ENCODE data around the gene CD69. TPM values are rescaled to one million over a fixed set of nuclear protein-coding genes. Genes with fewer than 3 reads are reported as not detected.

Gene CD69
- total and polyA plus RNA-seq, 12 donors: 0.39 to 4.6 (median 1.5) TPM; not detected in 1

DNA sequence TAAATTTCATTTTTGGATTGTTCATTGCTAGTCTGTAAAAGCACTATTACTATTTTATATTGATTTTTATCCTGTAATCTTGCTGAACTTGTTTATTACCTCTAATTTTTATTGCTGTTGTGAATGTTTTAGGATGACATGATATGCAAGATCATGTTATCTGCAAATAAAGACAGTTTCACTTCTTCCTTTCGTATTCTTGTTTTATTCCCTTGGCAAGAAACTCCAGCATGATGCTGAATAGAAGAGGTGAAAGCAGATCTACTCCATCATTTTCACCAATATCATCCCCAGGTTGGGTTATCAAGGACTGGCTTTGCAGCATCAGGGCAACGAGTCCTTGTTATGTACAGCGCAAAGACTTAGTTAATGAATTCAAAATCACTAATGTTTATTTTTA, 25.1 kb downstream of the CD69 start:
- Histone ChIP-seq H3K27me3 (no peaks in the 10 kb centered on the region), H3K4me3 (no peak overlapping the region), H3K36me3 (replicated peaks in 1 of 2) (no peaks in the 10 kb centered on the region), H3K9me3 (replicated peaks in 1 of 3) (no peaks in the 10 kb centered on the region), H3K27ac (no peak overlapping the region), H3K4me1 (replicated peaks in 1 of 2) (peaks cover 0 to 5% of the 10 kb centered on the region in 2 donors)
- intact Hi-C loops (cut with DNase I): no loop called here
- TF ChIP-seq POLR2A (IDR thresholded peaks at IDR 0.05): no peak
- TF ChIP-seq, protein P1, sequence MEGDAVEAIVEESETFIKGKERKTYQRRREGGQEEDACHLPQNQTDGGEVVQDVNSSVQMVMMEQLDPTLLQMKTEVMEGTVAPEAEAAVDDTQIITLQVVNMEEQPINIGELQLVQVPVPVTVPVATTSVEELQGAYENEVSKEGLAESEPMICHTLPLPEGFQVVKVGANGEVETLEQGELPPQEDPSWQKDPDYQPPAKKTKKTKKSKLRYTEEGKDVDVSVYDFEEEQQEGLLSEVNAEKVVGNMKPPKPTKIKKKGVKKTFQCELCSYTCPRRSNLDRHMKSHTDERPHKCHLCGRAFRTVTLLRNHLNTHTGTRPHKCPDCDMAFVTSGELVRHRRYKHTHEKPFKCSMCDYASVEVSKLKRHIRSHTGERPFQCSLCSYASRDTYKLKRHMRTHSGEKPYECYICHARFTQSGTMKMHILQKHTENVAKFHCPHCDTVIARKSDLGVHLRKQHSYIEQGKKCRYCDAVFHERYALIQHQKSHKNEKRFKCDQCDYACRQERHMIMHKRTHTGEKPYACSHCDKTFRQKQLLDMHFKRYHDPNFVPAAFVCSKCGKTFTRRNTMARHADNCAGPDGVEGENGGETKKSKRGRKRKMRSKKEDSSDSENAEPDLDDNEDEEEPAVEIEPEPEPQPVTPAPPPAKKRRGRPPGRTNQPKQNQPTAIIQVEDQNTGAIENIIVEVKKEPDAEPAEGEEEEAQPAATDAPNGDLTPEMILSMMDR (IDR thresholded peaks at IDR 0.05): no peak
- WGBS, 4 donors: 70 to 86% (median 81%) methylated on average over 3 of the region's 3 CpGs
- no peak for DNase-seq

DNA sequence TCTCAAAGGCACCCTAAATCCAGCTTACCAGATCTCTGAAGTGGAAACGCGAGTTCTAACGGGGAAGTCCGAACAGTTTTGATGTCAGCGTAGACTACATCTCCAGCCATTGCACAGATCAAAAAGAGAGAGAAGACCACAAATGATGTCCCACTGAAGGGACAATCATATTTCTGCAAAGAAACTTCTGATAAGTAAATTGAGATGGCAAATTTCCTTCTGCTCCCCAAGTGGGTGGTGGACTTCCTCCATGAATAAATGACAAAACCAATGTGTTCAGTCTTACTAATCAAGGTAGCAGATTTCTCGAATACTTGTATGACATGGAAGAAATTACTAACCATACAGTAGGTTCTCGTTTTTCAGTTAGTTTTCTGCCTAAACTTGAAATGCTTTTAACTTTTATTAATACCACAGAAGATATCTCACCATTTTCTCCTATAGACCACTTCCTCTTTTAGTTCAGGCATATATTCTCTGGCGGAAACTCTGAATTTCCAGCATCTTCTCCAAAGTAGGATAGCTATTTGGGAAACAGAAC, 27.7 kb downstream of the CD69 start, which contains the start of gene CLECL1:
Gene CLECL1 (minus strand): TSS at position 177 of the 541 bp plus-strand sequence.
- Histone ChIP-seq H3K36me3 (replicated peaks in 1 of 2) (no peaks in the 10 kb centered on the region), H3K27ac (peak within 1 kb of the TSS in 1 of 5 donors; percentile 41), H3K9me3 (replicated peaks in 1 of 3) (no peaks in the 10 kb centered on the region), H3K4me3 (no peak within 1 kb of the TSS), H3K4me1 (replicated peaks in 1 of 2) (peaks cover 0 to 5% of the 10 kb centered on the region in 2 donors), H3K27me3 (no peaks in the 10 kb centered on the region)
- intact Hi-C loops (cut with DNase I): no loop called here
- no peak for DNase-seq
- TF ChIP-seq, protein P1 (IDR thresholded peaks at IDR 0.05): no peak
- no peak for TF ChIP-seq POLR2A (IDR thresholded peaks at IDR 0.05)
- WGBS, 4 donors: 66 to 76% (median 70%) methylated on average over 8 of the region's 8 CpGs

DNA sequence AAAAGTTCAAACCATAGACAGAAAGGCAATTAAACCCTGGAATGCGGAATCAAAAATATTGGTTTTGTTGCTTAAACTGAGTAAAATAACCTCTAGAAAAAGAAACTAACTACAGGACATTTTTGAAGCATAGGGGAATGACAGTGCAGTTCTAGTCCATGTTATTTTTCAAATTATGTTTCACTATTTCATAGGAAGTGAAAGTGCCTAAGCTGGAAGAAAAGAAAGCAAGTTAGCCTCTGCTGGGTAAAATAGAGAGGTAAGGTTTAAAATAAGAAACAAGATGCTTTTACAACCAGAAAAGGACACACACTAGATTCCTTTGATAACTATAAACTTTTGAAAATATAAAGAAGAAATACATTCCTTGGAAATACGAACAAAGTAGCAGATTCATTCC, 28.9 kb downstream of the CD69 start:
- H3K4me3 ChIP-seq: no peak overlapping the region
- H3K27me3 ChIP-seq: no peaks in the 10 kb centered on the region

DNA sequence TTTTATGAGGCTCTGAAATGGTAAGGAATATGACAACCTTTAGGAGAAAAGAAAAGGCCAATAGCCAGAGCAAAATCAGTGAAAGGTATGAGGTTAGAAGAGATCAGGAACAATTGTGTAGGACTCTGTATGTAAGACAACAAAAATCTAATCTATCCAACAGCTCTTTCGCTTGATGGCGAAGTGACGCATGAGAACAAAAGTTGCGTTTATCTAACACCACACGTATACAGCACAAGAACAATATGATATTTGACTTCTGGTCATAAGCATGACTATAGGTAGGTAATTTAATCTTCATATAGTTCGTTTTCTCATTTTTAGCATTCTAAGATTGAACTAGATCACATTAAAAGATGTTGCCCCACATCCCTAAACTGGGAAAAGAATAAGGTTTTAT, 29.3 kb downstream of the CD69 start:
- peak overlapping the region in 2 of 5 donors; percentile 8 to 41 for H3K27ac ChIP-seq
- DNase-seq: no peak
- intact Hi-C loops (cut with DNase I): no loop called here
- H3K27me3 ChIP-seq: no peaks in the 10 kb centered on the region
- H3K9me3 ChIP-seq (replicated peaks in 1 of 3): no peaks in the 10 kb centered on the region
- 61 to 69% (median 64%) methylated on average over 6 of the region's 6 CpGs for WGBS, 4 donors
- no peak overlapping the region for H3K4me3 ChIP-seq
- TF ChIP-seq, protein P1 (IDR thresholded peaks at IDR 0.05): no peak
- TF ChIP-seq POLR2A (IDR thresholded peaks at IDR 0.05): no peak
- peaks cover 0 to 2% of the 10 kb centered on the region in 2 donors for H3K4me1 ChIP-seq (replicated peaks in 1 of 2)
- H3K36me3 ChIP-seq (replicated peaks in 1 of 2): no peaks in the 10 kb centered on the region

More for the DNA sequence above, 28.9 kb downstream of the CD69 start:
- Histone ChIP-seq H3K4me1 (replicated peaks in 1 of 2) (peaks cover 0 to 5% of the 10 kb centered on the region in 2 donors), H3K36me3 (replicated peaks in 1 of 2) (no peaks in the 10 kb centered on the region), H3K27ac (peak overlapping the region in 2 of 5 donors; percentile 8 to 41), H3K9me3 (replicated peaks in 1 of 3) (no peaks in the 10 kb centered on the region)
- intact Hi-C loops (cut with DNase I): no loop called here
- DNase-seq: no peak
- TF ChIP-seq, protein P1 (IDR thresholded peaks at IDR 0.05): no peak
- no peak for TF ChIP-seq POLR2A (IDR thresholded peaks at IDR 0.05)
- WGBS, 4 donors: 56 to 78% (median 68%) methylated on average over 2 of the region's 2 CpGs

Data from adrenal gland (tissue), 12 donors.